HepG2 (cell line): ENCODE results near the gene ANTXR1. TPM values are rescaled to one million over a fixed set of nuclear protein-coding genes. Genes with fewer than 3 reads are reported as not detected.

Experiments used
- TMF1 ChIP-seq: sonication (generic); formaldehyde crosslinking; IDR thresholded peaks from 2 replicates; pipeline ENCODE4 v1.8.1; 2022; ENCODE audit warnings: low read depth, missing genetic modification reagents
- ZC3H13 ChIP-seq: sonication (generic); formaldehyde crosslinking; IDR thresholded peaks from 2 replicates; pipeline ENCODE4 v1.8.1; 2023; ENCODE audit warnings: mild to moderate bottlenecking, missing genetic modification reagents, moderate library complexity
- ZNF329 ChIP-seq: sonication (generic); formaldehyde crosslinking; IDR thresholded peaks from 2 replicates; pipeline ENCODE4 v1.9.0; 2021; ENCODE audit warnings: low read depth, mild to moderate bottlenecking, missing genetic modification reagents
- ZNF430 ChIP-seq: sonication (generic); formaldehyde crosslinking; IDR thresholded peaks from 2 replicates; pipeline ENCODE4 v1.9.0; 2021; ENCODE audit warnings: mild to moderate bottlenecking, missing genetic modification reagents
- polyA plus RNA-seq, 8 experiments: library from polyadenylated mRNA; depleted of rRNA in 3 of 8; stranded (reverse) in 7 of 8; unstranded in 1 of 8; fragments of >200 nt; fragmentation: Illumina TruSeq in 4 of 8; extraction: Trizol in 4 of 8; gene quantifications; 2 replicates each; pipeline versions ENCODE4 v1.2.1 to v1.2.3, GENCODE V29; 2011 to 2016; ENCODE audit warnings: low read depth in 4 of 8, missing spikeins in 1 of 8, mixed read lengths in 1 of 8; ENCODE audit not compliant: insufficient read depth in 1 of 8
- total RNA-seq, 5 experiments: library from RNA; depleted of rRNA; stranded (reverse); fragments of >200 nt; fragmentation: Illumina TruSeq; extraction: Trizol; gene quantifications; 2 replicates each; pipeline ENCODE4 v1.2.3, GENCODE V29; 2016; ENCODE audit warnings: low read depth in 1 of 5
- TF ChIP-seq, protein P1 (sequence below), 2 experiments: fragments of 450-650 bp in 1 of 2; sonication (generic) in 1 of 2; formaldehyde crosslinking in 1 of 2; IDR thresholded peaks; 2 replicates each; pipeline versions ENCODE4 v1.6.1 to v1.8.0; 2016 to 2022; ENCODE audit warnings: antibody characterized with exemption in 1 of 2, mild to moderate bottlenecking in 1 of 2, missing genetic modification reagents in 1 of 2
- TF ChIP-seq, protein P2 (sequence below): IDR thresholded peaks from 2 replicates; pipeline ENCODE4 v1.4.0; 2020; ENCODE audit warnings: mild to moderate bottlenecking, missing genetic modification reagents
- TF ChIP-seq, protein P3 (sequence below): sonication (generic); formaldehyde crosslinking; IDR thresholded peaks from 2 replicates; pipeline ENCODE4 v1.8.0; 2022; ENCODE audit warnings: low read depth, missing genetic modification reagents
- TF ChIP-seq, protein P4 (sequence below): sonication (generic); formaldehyde crosslinking; IDR thresholded peaks from 2 replicates; pipeline ENCODE4 v1.5.0; 2020; ENCODE audit warnings: mild to moderate bottlenecking, missing genetic modification reagents, borderline replicate concordance

ANTXR1 gene
- total and polyA plus RNA-seq, 2 of the 13 experiments (the other 11 are each of a cell fraction or from before 2014, with no cell fraction given), result 4.5 to 12.7 TPM

DNA sequence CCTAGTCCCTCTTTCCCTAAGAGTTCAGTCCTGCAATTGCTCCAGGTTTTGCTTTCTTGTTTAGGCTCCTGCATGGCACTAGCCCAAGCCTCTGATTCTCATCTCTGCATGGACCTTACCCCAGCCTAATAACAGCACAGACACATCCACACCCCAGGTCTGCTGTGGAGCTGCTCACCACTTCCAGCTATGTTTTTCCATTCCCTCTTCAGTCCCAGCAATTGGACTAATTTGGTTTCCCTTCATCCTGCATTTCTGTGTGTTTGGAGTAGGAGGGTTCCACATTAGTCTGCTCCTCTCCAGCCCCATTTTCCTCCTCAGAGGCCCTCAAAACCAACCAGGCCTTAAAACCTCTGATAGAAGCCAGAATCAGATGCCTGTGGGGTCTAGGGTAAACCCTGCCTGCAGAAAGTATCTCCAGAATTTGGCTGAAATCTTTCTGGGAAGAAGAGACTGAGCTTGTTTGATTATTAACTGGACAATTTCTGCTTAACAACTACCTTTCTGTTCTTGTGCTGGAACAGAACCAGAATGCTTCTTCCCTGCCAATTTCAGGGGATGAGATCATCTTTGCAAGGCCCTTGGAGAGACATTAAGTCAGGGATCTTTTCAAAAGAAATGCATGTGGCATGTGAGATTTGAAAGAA lies 278.1 kb downstream of the ANTXR1 start (continued):
- TF ChIP-seq, protein P1, sequence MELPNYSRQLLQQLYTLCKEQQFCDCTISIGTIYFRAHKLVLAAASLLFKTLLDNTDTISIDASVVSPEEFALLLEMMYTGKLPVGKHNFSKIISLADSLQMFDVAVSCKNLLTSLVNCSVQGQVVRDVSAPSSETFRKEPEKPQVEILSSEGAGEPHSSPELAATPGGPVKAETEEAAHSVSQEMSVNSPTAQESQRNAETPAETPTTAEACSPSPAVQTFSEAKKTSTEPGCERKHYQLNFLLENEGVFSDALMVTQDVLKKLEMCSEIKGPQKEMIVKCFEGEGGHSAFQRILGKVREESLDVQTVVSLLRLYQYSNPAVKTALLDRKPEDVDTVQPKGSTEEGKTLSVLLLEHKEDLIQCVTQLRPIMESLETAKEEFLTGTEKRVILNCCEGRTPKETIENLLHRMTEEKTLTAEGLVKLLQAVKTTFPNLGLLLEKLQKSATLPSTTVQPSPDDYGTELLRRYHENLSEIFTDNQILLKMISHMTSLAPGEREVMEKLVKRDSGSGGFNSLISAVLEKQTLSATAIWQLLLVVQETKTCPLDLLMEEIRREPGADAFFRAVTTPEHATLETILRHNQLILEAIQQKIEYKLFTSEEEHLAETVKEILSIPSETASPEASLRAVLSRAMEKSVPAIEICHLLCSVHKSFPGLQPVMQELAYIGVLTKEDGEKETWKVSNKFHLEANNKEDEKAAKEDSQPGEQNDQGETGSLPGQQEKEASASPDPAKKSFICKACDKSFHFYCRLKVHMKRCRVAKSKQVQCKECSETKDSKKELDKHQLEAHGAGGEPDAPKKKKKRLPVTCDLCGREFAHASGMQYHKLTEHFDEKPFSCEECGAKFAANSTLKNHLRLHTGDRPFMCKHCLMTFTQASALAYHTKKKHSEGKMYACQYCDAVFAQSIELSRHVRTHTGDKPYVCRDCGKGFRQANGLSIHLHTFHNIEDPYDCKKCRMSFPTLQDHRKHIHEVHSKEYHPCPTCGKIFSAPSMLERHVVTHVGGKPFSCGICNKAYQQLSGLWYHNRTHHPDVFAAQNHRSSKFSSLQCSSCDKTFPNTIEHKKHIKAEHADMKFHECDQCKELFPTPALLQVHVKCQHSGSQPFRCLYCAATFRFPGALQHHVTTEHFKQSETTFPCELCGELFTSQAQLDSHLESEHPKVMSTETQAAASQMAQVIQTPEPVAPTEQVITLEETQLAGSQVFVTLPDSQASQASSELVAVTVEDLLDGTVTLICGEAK (IDR thresholded peaks at IDR 0.05), result no peak
- TF ChIP-seq, protein P1 (CRISPR knock-in tag; IDR thresholded peaks at IDR 0.05), result no peak
- TF ChIP-seq ZNF329 (CRISPR knock-in tag) (no peak), TMF1 (no peak), ZC3H13 (CRISPR knock-in tag) (no peak), ZNF430 (no peak)
- TF ChIP-seq, protein P2, sequence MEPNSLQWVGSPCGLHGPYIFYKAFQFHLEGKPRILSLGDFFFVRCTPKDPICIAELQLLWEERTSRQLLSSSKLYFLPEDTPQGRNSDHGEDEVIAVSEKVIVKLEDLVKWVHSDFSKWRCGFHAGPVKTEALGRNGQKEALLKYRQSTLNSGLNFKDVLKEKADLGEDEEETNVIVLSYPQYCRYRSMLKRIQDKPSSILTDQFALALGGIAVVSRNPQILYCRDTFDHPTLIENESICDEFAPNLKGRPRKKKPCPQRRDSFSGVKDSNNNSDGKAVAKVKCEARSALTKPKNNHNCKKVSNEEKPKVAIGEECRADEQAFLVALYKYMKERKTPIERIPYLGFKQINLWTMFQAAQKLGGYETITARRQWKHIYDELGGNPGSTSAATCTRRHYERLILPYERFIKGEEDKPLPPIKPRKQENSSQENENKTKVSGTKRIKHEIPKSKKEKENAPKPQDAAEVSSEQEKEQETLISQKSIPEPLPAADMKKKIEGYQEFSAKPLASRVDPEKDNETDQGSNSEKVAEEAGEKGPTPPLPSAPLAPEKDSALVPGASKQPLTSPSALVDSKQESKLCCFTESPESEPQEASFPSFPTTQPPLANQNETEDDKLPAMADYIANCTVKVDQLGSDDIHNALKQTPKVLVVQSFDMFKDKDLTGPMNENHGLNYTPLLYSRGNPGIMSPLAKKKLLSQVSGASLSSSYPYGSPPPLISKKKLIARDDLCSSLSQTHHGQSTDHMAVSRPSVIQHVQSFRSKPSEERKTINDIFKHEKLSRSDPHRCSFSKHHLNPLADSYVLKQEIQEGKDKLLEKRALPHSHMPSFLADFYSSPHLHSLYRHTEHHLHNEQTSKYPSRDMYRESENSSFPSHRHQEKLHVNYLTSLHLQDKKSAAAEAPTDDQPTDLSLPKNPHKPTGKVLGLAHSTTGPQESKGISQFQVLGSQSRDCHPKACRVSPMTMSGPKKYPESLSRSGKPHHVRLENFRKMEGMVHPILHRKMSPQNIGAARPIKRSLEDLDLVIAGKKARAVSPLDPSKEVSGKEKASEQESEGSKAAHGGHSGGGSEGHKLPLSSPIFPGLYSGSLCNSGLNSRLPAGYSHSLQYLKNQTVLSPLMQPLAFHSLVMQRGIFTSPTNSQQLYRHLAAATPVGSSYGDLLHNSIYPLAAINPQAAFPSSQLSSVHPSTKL (CRISPR knock-in tag), result peak; percentile 12; the same call in 1 of the 2 replicates
- TF ChIP-seq, protein P3, sequence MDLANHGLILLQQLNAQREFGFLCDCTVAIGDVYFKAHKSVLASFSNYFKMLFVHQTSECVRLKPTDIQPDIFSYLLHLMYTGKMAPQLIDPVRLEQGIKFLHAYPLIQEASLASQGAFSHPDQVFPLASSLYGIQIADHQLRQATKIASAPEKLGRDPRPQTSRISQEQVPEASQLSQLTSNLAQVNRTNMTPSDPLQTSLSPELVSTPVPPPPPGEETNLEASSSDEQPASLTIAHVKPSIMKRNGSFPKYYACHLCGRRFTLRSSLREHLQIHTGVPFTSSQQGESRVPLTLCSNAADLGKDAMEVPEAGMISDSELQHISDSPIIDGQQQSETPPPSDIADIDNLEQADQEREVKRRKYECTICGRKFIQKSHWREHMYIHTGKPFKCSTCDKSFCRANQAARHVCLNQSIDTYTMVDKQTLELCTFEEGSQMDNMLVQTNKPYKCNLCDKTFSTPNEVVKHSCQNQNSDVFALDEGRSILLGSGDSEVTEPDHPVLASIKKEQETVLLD (CRISPR knock-in tag), result no peak
- TF ChIP-seq, protein P4, sequence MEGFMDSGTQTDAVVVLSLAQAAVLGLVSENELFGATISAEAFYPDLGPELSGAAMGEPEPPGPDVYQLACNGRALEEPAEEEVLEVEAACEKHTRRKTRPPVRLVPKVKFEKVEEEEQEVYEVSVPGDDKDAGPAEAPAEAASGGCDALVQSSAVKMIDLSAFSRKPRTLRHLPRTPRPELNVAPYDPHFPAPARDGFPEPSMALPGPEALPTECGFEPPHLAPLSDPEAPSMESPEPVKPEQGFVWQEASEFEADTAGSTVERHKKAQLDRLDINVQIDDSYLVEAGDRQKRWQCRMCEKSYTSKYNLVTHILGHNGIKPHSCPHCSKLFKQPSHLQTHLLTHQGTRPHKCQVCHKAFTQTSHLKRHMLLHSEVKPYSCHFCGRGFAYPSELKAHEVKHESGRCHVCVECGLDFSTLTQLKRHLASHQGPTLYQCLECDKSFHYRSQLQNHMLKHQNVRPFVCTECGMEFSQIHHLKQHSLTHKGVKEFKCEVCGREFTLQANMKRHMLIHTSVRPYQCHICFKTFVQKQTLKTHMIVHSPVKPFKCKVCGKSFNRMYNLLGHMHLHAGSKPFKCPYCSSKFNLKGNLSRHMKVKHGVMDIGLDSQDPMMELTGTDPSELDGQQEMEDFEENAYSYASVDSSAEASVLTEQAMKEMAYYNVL, result no peak
